ENCODE measurements around the gene POU2F1. TPM values are rescaled to one million over a fixed set of nuclear protein-coding genes. Genes with fewer than 3 reads are reported as not detected.

The POU2F1 gene
- total and polyA plus RNA-seq, 3 donors from 2014 or later = 17.1 to 36.9 (median 36.0) TPM

DNA sequence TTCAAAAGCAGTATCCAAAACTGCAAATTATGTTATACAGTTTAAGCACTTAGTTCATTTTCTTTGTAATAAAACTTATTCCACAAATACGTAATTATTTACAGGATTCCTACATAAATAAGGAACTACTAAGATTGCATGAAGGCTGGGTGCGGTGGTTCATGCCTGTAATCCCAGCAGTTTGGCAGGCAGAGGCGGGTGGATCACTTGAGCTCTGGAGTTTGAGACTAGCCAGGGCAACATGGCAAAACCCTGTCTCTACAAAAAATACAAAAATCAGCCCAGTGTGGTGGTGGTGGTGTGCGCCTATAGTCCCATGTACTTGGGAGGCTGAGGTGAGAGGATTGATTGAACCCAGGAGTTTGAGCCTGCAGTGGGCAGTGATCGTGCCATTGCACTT is 69.3 kb downstream of the POU2F1 start:
- intact Hi-C loops (cut with DNase I; ENCODE audit: low total_unique reads) = no loop called here
- 94 to 96% methylated on average over 5 of the region's 5 CpGs for WGBS, 2 donors
- Histone ChIP-seq H3K27ac (no peak overlapping the region), H3K4me1 (peaks cover 9% of the 10 kb centered on the region), H3K36me3 (ENCODE audit: low read depth, missing control alignments) (no peaks in the 10 kb centered on the region), H3K4me3 (no peak overlapping the region), H3K27me3 (no peaks in the 10 kb centered on the region), H3K9me3 (no peaks in the 10 kb centered on the region)
- DNase-seq = no peak
- no peak for TF ChIP-seq CTCF (IDR thresholded peaks at IDR 0.05)
- TF ChIP-seq POLR2A (IDR thresholded peaks at IDR 0.05) = no peak

DNA sequence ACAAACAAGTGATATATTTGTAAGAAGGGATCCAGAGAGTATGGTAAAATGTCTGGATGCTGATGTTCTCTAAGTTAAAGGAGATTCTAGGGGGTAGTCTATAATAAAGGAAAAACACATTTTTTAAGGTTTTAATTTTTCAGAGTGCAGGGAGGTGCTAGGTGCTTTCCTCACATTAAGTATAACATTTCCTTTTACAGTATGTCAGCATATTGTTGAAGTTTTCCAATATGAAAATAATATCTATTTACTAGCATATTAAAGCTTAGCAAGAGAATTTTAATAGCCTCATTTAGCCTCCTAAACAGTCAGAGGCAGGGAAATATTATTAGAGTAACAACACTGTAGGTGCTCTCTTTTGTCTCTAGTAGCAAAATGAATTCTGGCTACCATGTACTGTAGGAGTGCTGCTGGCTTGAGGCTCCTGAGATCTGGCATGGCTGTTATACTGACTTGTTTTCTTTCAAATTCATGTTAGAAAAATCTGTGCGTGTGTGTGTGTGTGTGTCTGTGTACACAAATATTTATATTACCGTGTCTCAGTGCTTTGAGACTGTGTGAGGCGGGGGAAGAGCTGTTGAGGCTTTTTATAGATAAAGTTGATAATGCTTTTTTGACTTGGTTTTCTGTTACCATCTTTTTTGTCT is 71.0 kb downstream of the POU2F1 start:
- intact Hi-C loops (cut with DNase I; ENCODE audit: low total_unique reads) = no loop called here
- no peaks in the 10 kb centered on the region for H3K36me3 ChIP-seq (ENCODE audit: low read depth, missing control alignments)
- TF ChIP-seq POLR2A (IDR thresholded peaks at IDR 0.05) = no peak
- no peak for TF ChIP-seq CTCF (IDR thresholded peaks at IDR 0.05)
- no peaks in the 10 kb centered on the region for H3K9me3 ChIP-seq
- no peak overlapping the region for H3K4me3 ChIP-seq
- H3K27ac ChIP-seq = no peak overlapping the region
- H3K4me1 ChIP-seq = peaks cover 13% of the 10 kb centered on the region
- 84 to 88% methylated on average over 3 of the region's 3 CpGs for WGBS, 2 donors
- DNase-seq = no peak
- no peaks in the 10 kb centered on the region for H3K27me3 ChIP-seq

DNA sequence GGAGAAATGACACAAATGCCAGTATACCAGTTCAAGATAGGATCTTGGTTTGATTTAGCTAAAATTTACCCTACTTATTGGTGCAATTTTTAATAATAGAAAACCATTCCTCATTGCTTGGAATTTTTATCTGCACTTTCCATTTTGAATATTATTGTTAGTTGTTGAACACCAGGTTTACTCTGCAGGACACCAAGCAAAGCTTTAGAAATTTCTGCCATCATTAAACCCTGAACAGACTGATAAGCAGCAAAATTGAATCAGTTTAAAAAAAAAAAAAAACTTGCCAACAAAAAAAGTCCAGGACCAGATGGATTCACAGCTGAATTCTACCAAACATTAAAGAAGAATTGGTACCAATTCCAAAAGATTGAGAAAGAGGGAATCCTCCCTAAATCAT is 71.5 kb downstream of the POU2F1 start:
- Histone ChIP-seq H3K9me3 (no peaks in the 10 kb centered on the region), H3K36me3 (ENCODE audit: low read depth, missing control alignments) (no peaks in the 10 kb centered on the region), H3K27me3 (no peaks in the 10 kb centered on the region), H3K4me3 (no peak overlapping the region), H3K4me1 (peaks cover 11% of the 10 kb centered on the region), H3K27ac (no peak overlapping the region)
- no peak for DNase-seq
- TF ChIP-seq POLR2A (IDR thresholded peaks at IDR 0.05) (no peak), CTCF (IDR thresholded peaks at IDR 0.05) (no peak)
- intact Hi-C loops (cut with DNase I; ENCODE audit: low total_unique reads) = no loop called here

GRCh38 chr1:167293057-167293456 is 72.4 kb downstream of the POU2F1 start:
- H3K9me3 ChIP-seq = no peaks in the 10 kb centered on the region
- no peak for TF ChIP-seq CTCF (IDR thresholded peaks at IDR 0.05)
- no peaks in the 10 kb centered on the region for H3K36me3 ChIP-seq (ENCODE audit: low read depth, missing control alignments)
- no peak overlapping the region for H3K4me3 ChIP-seq
- intact Hi-C loops (cut with DNase I; ENCODE audit: low total_unique reads) = no loop called here
- 97 to 99% methylated on average over 4 of the region's 4 CpGs for WGBS, 2 donors
- no peak overlapping the region for H3K27ac ChIP-seq
- H3K4me1 ChIP-seq = peaks cover 10% of the 10 kb centered on the region
- DNase-seq = no peak
- H3K27me3 ChIP-seq = no peaks in the 10 kb centered on the region

DNA sequence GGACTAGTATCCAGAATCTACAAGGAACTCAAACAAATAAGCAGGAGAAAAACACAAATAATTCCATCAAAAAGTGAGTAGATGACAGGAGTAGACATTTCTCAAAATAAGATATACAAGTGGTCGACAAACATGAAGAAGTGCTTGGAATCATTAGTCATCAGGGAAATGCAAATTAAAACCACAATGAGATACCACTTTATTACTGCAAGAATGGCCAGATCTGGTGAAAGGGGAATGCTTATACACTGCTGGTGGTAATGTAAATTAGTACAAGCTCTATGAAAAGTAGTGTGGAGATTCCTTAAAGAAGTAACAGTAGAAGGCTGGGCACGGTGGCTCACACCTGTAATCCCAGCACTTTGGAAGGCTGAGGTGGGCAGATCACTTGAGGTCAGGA is 73.8 kb downstream of the POU2F1 start:
- Histone ChIP-seq H3K4me3 (no peak overlapping the region), H3K9me3 (no peaks in the 10 kb centered on the region)
- no peak for DNase-seq

More for the DNA sequence above, 73.8 kb downstream of the POU2F1 start:
- TF ChIP-seq CTCF (IDR thresholded peaks at IDR 0.05) (no peak), POLR2A (IDR thresholded peaks at IDR 0.05) (no peak)
- Histone ChIP-seq H3K36me3 (ENCODE audit: low read depth, missing control alignments) (no peaks in the 10 kb centered on the region), H3K4me1 (peaks cover 10% of the 10 kb centered on the region), H3K27ac (no peak overlapping the region), H3K27me3 (no peaks in the 10 kb centered on the region)
- intact Hi-C loops (cut with DNase I; ENCODE audit: low total_unique reads) = no loop called here
- WGBS, 2 donors = 88 to 95% methylated on average over 2 of the region's 2 CpGs
